ENCODE data around the gene SUGCT. TPM values are rescaled to one million over a fixed set of nuclear protein-coding genes. Genes with fewer than 3 reads are reported as not detected.

Gene SUGCT
- total and polyA plus RNA-seq, 9 of the 15 experiments (the other 6 are each of a cell fraction or from before 2014, with no cell fraction given): 0.58 to 2.5 (median 1.4) TPM

DNA sequence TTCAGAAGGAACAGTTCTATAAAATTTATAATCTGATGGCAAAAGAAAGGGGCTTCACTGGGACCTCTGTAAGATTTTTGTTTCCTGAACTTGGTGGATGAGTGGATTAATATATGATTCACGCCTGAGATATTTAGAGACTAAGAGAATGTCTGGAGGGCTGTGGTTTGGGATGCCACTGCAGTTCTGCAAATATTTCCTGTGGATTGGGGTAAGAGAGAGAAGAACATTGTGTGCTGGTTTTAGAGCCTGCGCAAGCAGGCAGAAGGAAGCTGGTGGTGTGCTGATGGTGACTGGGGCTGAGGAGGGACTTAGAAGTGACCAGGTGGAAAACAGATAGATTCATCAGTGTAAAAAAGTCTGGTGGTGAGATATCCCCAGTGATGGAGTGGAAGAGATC lies 87.0 kb downstream of the SUGCT start:
- no peaks in the 10 kb centered on the region for H3K27me3 ChIP-seq (ENCODE audit: control insufficient read depth in 2 of 2, insufficient read depth in 2 of 2, low read length in 2 of 2)
- no peaks in the 10 kb centered on the region; the same call in 1 of the 2 replicates for H3K9me3 ChIP-seq (replicated peaks; ENCODE audit: control insufficient read depth, insufficient read depth, low read depth, low read length)
- H3K4me3 ChIP-seq: no peak overlapping the region
- H3K4me1 ChIP-seq (replicated peaks in 1 of 2; ENCODE audit: control insufficient read depth in 2 of 2, insufficient read depth in 2 of 2, low read length in 2 of 2): no peaks in the 10 kb centered on the region
- no peak overlapping the region for H3K9ac ChIP-seq (ENCODE audit: insufficient read depth in 1 of 2, low read depth in 2 of 2, low read length in 2 of 2)
- intact Hi-C loops (cut with micrococcal nuclease): no loop called here
- TF ChIP-seq, protein P1, sequence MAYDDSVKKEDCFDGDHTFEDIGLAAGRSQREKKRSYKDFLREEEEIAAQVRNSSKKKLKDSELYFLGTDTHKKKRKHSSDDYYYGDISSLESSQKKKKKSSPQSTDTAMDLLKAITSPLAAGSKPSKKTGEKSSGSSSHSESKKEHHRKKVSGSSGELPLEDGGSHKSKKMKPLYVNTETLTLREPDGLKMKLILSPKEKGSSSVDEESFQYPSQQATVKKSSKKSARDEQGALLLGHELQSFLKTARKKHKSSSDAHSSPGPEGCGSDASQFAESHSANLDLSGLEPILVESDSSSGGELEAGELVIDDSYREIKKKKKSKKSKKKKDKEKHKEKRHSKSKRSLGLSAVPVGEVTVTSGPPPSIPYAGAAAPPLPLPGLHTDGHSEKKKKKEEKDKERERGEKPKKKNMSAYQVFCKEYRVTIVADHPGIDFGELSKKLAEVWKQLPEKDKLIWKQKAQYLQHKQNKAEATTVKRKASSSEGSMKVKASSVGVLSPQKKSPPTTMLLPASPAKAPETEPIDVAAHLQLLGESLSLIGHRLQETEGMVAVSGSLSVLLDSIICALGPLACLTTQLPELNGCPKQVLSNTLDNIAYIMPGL (CRISPR knock-in tag; IDR thresholded peaks at IDR 0.05): no peak
- no peak for TF ChIP-seq ZNF589 (CRISPR knock-in tag; IDR thresholded peaks at IDR 0.05; ENCODE audit: low read depth)
- TF ChIP-seq TEAD2 (tag; IDR thresholded peaks at IDR 0.05): no peak
- TF ChIP-seq, protein P2, sequence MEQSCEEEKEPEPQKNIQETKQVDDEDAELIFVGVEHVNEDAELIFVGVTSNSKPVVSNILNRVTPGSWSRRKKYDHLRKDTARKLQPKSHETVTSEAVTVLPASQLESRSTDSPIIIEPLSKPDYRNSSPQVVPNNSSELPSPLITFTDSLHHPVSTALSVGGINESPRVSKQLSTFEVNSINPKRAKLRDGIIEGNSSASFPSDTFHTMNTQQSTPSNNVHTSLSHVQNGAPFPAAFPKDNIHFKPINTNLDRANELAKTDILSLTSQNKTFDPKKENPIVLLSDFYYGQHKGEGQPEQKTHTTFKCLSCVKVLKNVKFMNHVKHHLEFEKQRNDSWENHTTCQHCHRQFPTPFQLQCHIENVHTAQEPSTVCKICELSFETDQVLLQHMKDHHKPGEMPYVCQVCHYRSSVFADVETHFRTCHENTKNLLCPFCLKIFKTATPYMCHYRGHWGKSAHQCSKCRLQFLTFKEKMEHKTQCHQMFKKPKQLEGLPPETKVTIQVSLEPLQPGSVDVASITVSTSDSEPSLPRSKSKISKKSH (CRISPR knock-in tag; IDR thresholded peaks at IDR 0.05): no peak
- H3K79me2 ChIP-seq (ENCODE audit: control insufficient read depth, insufficient read depth, low read length): no peaks in the 10 kb centered on the region
- 50% methylated on average over 2 of the region's 2 CpGs for WGBS (ENCODE audit: insufficient coverage, low coverage, missing lambda C conversion rate)
- H2AFZ ChIP-seq (ENCODE audit: low read depth, low read length): no peak overlapping the region
- in situ Hi-C loops (cut with MboI): no loop called here
- no TSS peak for BruUV-seq (replicated peaks)
- ChIA-PET POLR2A (interaction anchor here (0.6 kb wide), 1 partner anchor 874 kb away, joined by 4 read pairs; no protein-coding TSS in a partner anchor), CTCF (ENCODE audit: low intra/inter-chr PET ratio) (no interaction called here)
- H3K27ac ChIP-seq (ENCODE audit: extremely low read depth, low read depth, low read length): no peak overlapping the region
- DNase-seq (ENCODE audit: extremely low read depth in 1 of 4, low spot score in 3 of 4) (no peak), ATAC-seq (no peak), FAIRE-seq (no peak)
- no peak overlapping the region for H3K4me2 ChIP-seq (ENCODE audit: insufficient read depth, low read length)
- H3K9me1 ChIP-seq (ENCODE audit: control insufficient read depth, insufficient read depth, low read length): no peaks in the 10 kb centered on the region
- H3K36me3 ChIP-seq (ENCODE audit: control insufficient read depth, insufficient read depth, low read length): no peaks in the 10 kb centered on the region
- H4K20me1 ChIP-seq (replicated peaks; ENCODE audit: control insufficient read depth, insufficient read depth, low read length): no peaks in the 10 kb centered on the region

Data from K562 (cell line).